GM06990 (cell line): ENCODE data around the gene NUP153.

Experiments used
- DNase-seq: peaks from one replicate; pipeline ENCODE4 v3.0.0-alpha.2; 2011; ENCODE audit not compliant: insufficient read length; ENCODE audit errors: extremely low read depth
- H3K27me3 ChIP-seq: replicated peaks from 2 replicates; pipeline ENCODE4 v1.6.0; 2011; ENCODE audit warnings: low read length; ENCODE audit not compliant: control insufficient read depth, insufficient read depth
- H3K36me3 ChIP-seq: 2 replicates; pipeline ENCODE4 v1.5.1; 2011; ENCODE audit warnings: low read length; ENCODE audit not compliant: control insufficient read depth, insufficient read depth
- H3K4me3 ChIP-seq: replicated peaks from 2 replicates; pipeline ENCODE4 v1.5.1; 2011; ENCODE audit warnings: low read depth, mild to moderate bottlenecking, control low read depth, low read length
- TF ChIP-seq, protein P1 (sequence below): IDR thresholded peaks from 2 replicates; pipeline ENCODE4 v1.5.1; 2011; ENCODE audit warnings: low read length, control low read depth, mild to moderate bottlenecking, inconsistent platforms; ENCODE audit not compliant: insufficient read depth, poor library complexity, severe bottlenecking

Gene NUP153

DNA sequence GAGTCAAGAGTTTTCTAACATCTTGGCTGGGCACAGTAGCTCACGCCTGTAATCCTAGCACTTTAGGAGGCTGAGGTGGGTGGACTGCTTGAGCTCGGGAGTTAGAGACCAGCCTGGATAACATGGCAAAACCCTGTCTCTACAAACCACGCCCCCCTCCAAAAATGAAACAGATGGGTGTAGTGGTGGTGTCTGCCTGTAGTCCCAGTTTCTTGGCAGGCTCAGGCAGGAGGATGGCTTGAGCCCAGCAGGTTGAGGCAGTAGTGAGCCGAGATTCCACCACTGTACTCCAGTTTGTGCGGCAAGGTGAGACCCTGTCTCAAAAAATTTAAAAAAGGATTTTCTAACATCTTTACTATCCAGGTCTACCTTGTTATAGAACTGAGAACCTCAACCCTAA, 84.6 kb downstream of the NUP153 start:
- no peak for DNase-seq
- H3K27me3 ChIP-seq = no peaks in the 10 kb centered on the region
- TF ChIP-seq, protein P1, sequence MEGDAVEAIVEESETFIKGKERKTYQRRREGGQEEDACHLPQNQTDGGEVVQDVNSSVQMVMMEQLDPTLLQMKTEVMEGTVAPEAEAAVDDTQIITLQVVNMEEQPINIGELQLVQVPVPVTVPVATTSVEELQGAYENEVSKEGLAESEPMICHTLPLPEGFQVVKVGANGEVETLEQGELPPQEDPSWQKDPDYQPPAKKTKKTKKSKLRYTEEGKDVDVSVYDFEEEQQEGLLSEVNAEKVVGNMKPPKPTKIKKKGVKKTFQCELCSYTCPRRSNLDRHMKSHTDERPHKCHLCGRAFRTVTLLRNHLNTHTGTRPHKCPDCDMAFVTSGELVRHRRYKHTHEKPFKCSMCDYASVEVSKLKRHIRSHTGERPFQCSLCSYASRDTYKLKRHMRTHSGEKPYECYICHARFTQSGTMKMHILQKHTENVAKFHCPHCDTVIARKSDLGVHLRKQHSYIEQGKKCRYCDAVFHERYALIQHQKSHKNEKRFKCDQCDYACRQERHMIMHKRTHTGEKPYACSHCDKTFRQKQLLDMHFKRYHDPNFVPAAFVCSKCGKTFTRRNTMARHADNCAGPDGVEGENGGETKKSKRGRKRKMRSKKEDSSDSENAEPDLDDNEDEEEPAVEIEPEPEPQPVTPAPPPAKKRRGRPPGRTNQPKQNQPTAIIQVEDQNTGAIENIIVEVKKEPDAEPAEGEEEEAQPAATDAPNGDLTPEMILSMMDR = no peak
- no peak overlapping the region for H3K4me3 ChIP-seq
- H3K36me3 ChIP-seq = peaks cover 6% of the 10 kb centered on the region

DNA sequence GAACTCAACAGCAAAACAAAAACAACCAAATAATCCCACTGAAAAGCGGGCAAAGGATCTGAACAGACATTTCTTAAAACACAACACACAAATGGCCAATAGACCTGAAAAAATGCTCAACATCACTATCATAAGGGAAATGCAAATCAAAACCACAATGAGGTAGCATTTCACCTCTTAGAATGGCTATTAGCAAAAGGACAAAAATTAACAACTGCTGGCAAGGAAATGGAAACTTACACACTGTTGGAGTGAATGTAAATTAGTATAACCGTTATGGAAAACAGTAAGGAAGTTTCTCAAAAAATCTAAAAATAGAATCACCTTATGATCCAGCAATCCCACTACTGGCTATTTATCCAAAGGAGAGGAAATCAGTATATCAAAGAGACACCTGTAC, 85.7 kb downstream of the NUP153 start:
- TF ChIP-seq, protein P1 = no peak
- Histone ChIP-seq H3K4me3 (no peak overlapping the region), H3K27me3 (no peaks in the 10 kb centered on the region), H3K36me3 (peaks cover 6% of the 10 kb centered on the region)
- DNase-seq = no peak

- TF ChIP-seq, protein P1 = no peak
- H3K4me3 ChIP-seq = no peak overlapping the region
- DNase-seq = no peak
Measured at GRCh38 chr6:17615794-17616193, 90.9 kb downstream of the NUP153 start.

GRCh38 chr6:17612048-17612447, 94.7 kb downstream of the NUP153 start:
- H3K27me3 ChIP-seq = no peaks in the 10 kb centered on the region
- no peak overlapping the region for H3K4me3 ChIP-seq
- TF ChIP-seq, protein P1 = no peak
- no peak for DNase-seq
- peaks cover 1% of the 10 kb centered on the region; the same call in 1 of the 2 replicates for H3K36me3 ChIP-seq

More at GRCh38 chr6:17615794-17616193, 90.9 kb downstream of the NUP153 start:
- Histone ChIP-seq H3K36me3 (peaks cover 1% of the 10 kb centered on the region), H3K27me3 (no peaks in the 10 kb centered on the region)

GRCh38 chr6:17610835-17611234, 95.9 kb downstream of the NUP153 start:
- TF ChIP-seq, protein P1 = no peak
- Histone ChIP-seq H3K4me3 (no peak overlapping the region), H3K27me3 (no peaks in the 10 kb centered on the region), H3K36me3 (peaks cover 3% of the 10 kb centered on the region)
- no peak for DNase-seq

GRCh38 chr6:17606606-17607005, 100.1 kb downstream of the NUP153 start:
- Histone ChIP-seq H3K27me3 (no peaks in the 10 kb centered on the region), H3K4me3 (no peak overlapping the region), H3K36me3 (peaks cover 3% of the 10 kb centered on the region)
- TF ChIP-seq, protein P1 = no peak
- no peak for DNase-seq
